SK-N-SH (cell line): ENCODE measurements around the gene MYLIP. TPM values are rescaled to one million over a fixed set of nuclear protein-coding genes. Genes with fewer than 3 reads are reported as not detected.

Source experiments
- CTCF ChIA-PET: fragments of 300-600, 350-600 bp; formaldehyde crosslinking; extraction: SDS; loops from one replicate; lab custom pipeline; 2021; lab: Yijun Ruan, JAX
- POLR2A ChIA-PET: fragments of 350-600 bp; sonication (Branson Sonifier 250); formaldehyde crosslinking; extraction: SDS; loops from one replicate; lab custom pipeline; 2020; ENCODE audit warnings: antibody characterized with exemption, inconsistent platforms; lab: Yijun Ruan, JAX
- DNase-seq: peaks from one replicate; pipeline ENCODE4 v3.0.0; 2012
- H2AFZ ChIP-seq: fragments of 200-600 bp; sonication (generic); 2 replicates; pipeline ENCODE4 v1.8.1; 2016; ENCODE audit warnings: antibody characterized with exemption, mild to moderate bottlenecking, low read depth
- H3F3A ChIP-seq: fragments of 200-600 bp; sonication (generic); replicated peaks from 2 replicates; pipeline ENCODE3; 2016; ENCODE audit warnings: antibody characterized with exemption, mild to moderate bottlenecking; ENCODE audit not compliant: insufficient read depth
- H3K27ac ChIP-seq, 2 experiments: fragments of 200-500 bp in 1 of 2; fragments of 200-600 bp in 1 of 2; sonication (Bioruptor generic) in 1 of 2; sonication (generic), shearing (Covaris generic) in 1 of 2; 2 replicates each; pipeline versions ENCODE4 v1.5.1 to v1.6.1; 2014 to 2016; ENCODE audit warnings: low read depth in 2 of 2, inconsistent platforms in 1 of 2, low read length in 1 of 2, mild to moderate bottlenecking in 1 of 2, mixed read lengths in 1 of 2
- H3K27me3 ChIP-seq: fragments of 200-600 bp; sonication (generic), shearing (Covaris generic); 2 replicates; pipeline ENCODE4 v1.6.1; 2016; ENCODE audit warnings: mixed run types; ENCODE audit not compliant: insufficient read depth
- H3K36me3 ChIP-seq, 2 experiments: fragments of 200-500 bp in 1 of 2; fragments of 200-600 bp in 1 of 2; sonication (Bioruptor generic) in 1 of 2; sonication (generic) in 1 of 2; replicated peaks in 1 of 2; 2 replicates each; pipeline versions ENCODE3 to v1.5.1; 2014 to 2016; ENCODE audit warnings: low read length in 1 of 2, mild to moderate bottlenecking in 1 of 2; ENCODE audit not compliant: insufficient read depth in 2 of 2, control insufficient read depth in 1 of 2
- H3K4me1 ChIP-seq, 2 experiments: fragments of 200-500 bp in 1 of 2; fragments of 200-600 bp in 1 of 2; sonication (Bioruptor generic) in 1 of 2; sonication (generic), shearing (Covaris generic) in 1 of 2; 2 replicates each; pipeline versions ENCODE4 v1.5.1 to v1.6.1; 2014 to 2016; ENCODE audit warnings: low read depth in 1 of 2, low read length in 1 of 2, mixed run types in 1 of 2; ENCODE audit not compliant: insufficient read depth in 2 of 2, control insufficient read depth in 1 of 2
- H3K4me2 ChIP-seq: fragments of 200-600 bp; sonication (generic), shearing (Covaris generic); 2 replicates; pipeline ENCODE4 v1.6.1; 2017; ENCODE audit warnings: mixed run types
- H3K4me3 ChIP-seq, 2 experiments: fragments of 200-500 bp in 1 of 2; fragments of 200-600 bp in 1 of 2; sonication (Bioruptor generic) in 1 of 2; sonication (generic), shearing (Covaris generic) in 1 of 2; 2 replicates each; pipeline versions ENCODE4 v1.5.1 to v1.8.1; 2014 to 2016; ENCODE audit warnings: low read depth in 2 of 2, inconsistent platforms in 1 of 2, low read length in 1 of 2, mild to moderate bottlenecking in 1 of 2, mixed read lengths in 1 of 2, moderate library complexity in 1 of 2
- H3K79me2 ChIP-seq: fragments of 200-600 bp; sonication (generic); 2 replicates; pipeline ENCODE4 v1.8.1; 2017; ENCODE audit warnings: mild to moderate bottlenecking; ENCODE audit not compliant: insufficient read depth
- H3K9ac ChIP-seq: fragments of 200-600 bp; sonication (generic); 2 replicates; pipeline ENCODE4 v1.6.1; 2017; ENCODE audit warnings: mixed run types
- H3K9me2 ChIP-seq: fragments of 200-600 bp; sonication (generic); 2 replicates; pipeline ENCODE4 v1.6.1; 2017; ENCODE audit warnings: mixed run types
- H3K9me3 ChIP-seq: fragments of 200-600 bp; sonication (generic); 2 replicates; pipeline ENCODE4 v1.6.1; 2017; ENCODE audit warnings: mixed run types, mild to moderate bottlenecking, moderate library complexity
- H4K20me1 ChIP-seq: fragments of 200-600 bp; sonication (generic); 2 replicates; pipeline ENCODE4 v1.6.1; 2017; ENCODE audit warnings: mild to moderate bottlenecking, mixed run types; ENCODE audit not compliant: insufficient read depth
- FOXJ3 ChIP-seq: sonication (generic); formaldehyde crosslinking; IDR thresholded peaks from 2 replicates; pipeline ENCODE4 v1.5.1; 2020; ENCODE audit warnings: mild to moderate bottlenecking, missing genetic modification reagents
- JUND ChIP-seq: IDR thresholded peaks from 2 replicates; pipeline ENCODE4 v1.4.0; 2012
- MAX ChIP-seq: IDR thresholded peaks from 2 replicates; pipeline ENCODE4 v1.4.0; 2012; ENCODE audit warnings: low read depth
- MEF2A ChIP-seq: IDR thresholded peaks from 2 replicates; pipeline ENCODE4 v1.4.0; 2012; ENCODE audit warnings: low read depth, borderline replicate concordance
- RAD21 ChIP-seq: IDR thresholded peaks from 2 replicates; pipeline ENCODE4 v1.6.1; 2012; ENCODE audit warnings: mild to moderate bottlenecking, low read length
- RCOR1 ChIP-seq: fragments of 150-350 bp; IDR thresholded peaks from 2 replicates; pipeline ENCODE4 v1.6.1; 2017; ENCODE audit warnings: antibody characterized with exemption, low read length
- RXRA ChIP-seq: IDR thresholded peaks from 2 replicates; pipeline ENCODE4 v1.4.0; 2012; ENCODE audit warnings: low read depth, mild to moderate bottlenecking, borderline replicate concordance
- TAF1 ChIP-seq: IDR thresholded peaks from 2 replicates; pipeline ENCODE4 v1.6.1; 2012; ENCODE audit warnings: low read depth, mild to moderate bottlenecking, low read length, moderate library complexity, borderline replicate concordance
- TEAD4 ChIP-seq: IDR thresholded peaks from 2 replicates; pipeline ENCODE4 v1.4.0; 2012; ENCODE audit warnings: mild to moderate bottlenecking, borderline replicate concordance; ENCODE audit not compliant: insufficient read depth
- USF2 ChIP-seq: fragments of 150-350 bp; IDR thresholded peaks from 2 replicates; pipeline ENCODE4 v1.6.1; 2017; ENCODE audit warnings: antibody characterized with exemption, low read length, low read depth, borderline replicate concordance
- YY1 ChIP-seq: IDR thresholded peaks from 2 replicates; pipeline ENCODE4 v1.4.0; 2012; ENCODE audit warnings: low read depth, mild to moderate bottlenecking
- ZBTB33 ChIP-seq: IDR thresholded peaks from 2 replicates; pipeline ENCODE4 v1.4.0; 2012; ENCODE audit warnings: low read depth, borderline replicate concordance
- WGBS: methylation state at CpG from one replicate; pipeline ENCODE4 v1.1.6; 2017; ENCODE audit warnings: low lambda C conversion rate; 5-methylcytosine and 5-hydroxymethylcytosine counted together
- polyA plus RNA-seq, 3 experiments: library from polyadenylated mRNA; depleted of rRNA; stranded (reverse); fragments of >200 nt; gene quantifications; 2 replicates each; pipeline ENCODE4 v1.2.3, GENCODE V29; 2012

MYLIP gene
- polyA plus RNA-seq, 1 of the 3 experiments (the other 2 are of a cell fraction) = 3.1 TPM

GRCh38 chr6:16097382-16098171 is 31.3 kb upstream of the MYLIP start (continued):
- TF ChIP-seq FOXJ3 (CRISPR knock-in tag) (no peak), YY1 (no peak), MAX (no peak), JUND (no peak), RCOR1 (no peak), TEAD4 (no peak), TAF1 (no peak), RXRA (no peak), MEF2A (no peak), USF2 (no peak)
- TF ChIP-seq, all 33 proteins: peak for 0

GRCh38 chr6:16098211-16098610 is 30.7 kb upstream of the MYLIP start:
- Histone ChIP-seq H2AFZ (no peak overlapping the region), H3K9ac (no peak overlapping the region), H3K4me2 (no peak overlapping the region), H3K4me1 (no peaks in the 10 kb centered on the region), H3K79me2 (no peaks in the 10 kb centered on the region), H3K4me3 (no peak overlapping the region), H3F3A (no peaks in the 10 kb centered on the region), H3K27ac (no peak overlapping the region), H3K9me3 (no peaks in the 10 kb centered on the region), H4K20me1 (no peaks in the 10 kb centered on the region), H3K36me3 (no peaks in the 10 kb centered on the region), H3K9me2 (no peaks in the 10 kb centered on the region), H3K27me3 (no peaks in the 10 kb centered on the region)
- POLR2A ChIA-PET = no interaction called here
- WGBS = 57% methylated on average over 5 of the region's 5 CpGs
- TF ChIP-seq RAD21 = no peak
- no peak for TF ChIP-seq MAX
- TF ChIP-seq RXRA = no peak
- TF ChIP-seq TAF1 = no peak
- no peak for TF ChIP-seq ZBTB33
- DNase-seq = no peak
- CTCF ChIA-PET = interaction anchor here (1.0 kb wide), 1 partner anchor 71 kb away, joined by 3 read pairs; no protein-coding TSS in a partner anchor
